ENCODE results near the gene MAPK8IP1. TPM values are rescaled to one million over a fixed set of nuclear protein-coding genes. Genes with fewer than 3 reads are reported as not detected.

The MAPK8IP1 gene
- total RNA-seq, 1 donor from 2014 or later, result 10.1 TPM

DNA sequence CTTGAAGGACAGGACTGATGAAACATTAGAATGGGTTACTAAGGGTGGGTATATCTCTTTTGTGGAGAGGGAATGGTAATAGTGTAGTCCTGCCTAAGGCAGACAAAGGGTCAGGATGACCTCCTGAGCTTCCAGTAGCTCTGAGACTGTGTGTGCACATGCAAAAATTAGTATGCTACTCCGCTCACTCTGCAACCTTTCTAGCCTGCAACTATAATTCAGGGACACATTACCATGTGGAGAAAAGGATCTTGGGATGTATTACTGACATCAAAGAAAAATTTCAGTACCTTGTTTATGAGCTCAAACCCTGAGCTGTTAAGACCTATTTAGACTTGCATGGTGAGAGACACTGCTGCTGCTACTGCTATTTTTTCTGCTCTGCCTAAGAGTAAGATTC is 62.4 kb downstream of the MAPK8IP1 start:
- DNase-seq (ENCODE audit: extremely low spot score, unreplicated experiment), result no peak
- H3K27me3 Mint-ChIP-seq (ENCODE audit: unreplicated experiment), result no peaks in the 10 kb centered on the region
- H3K27ac Mint-ChIP-seq (ENCODE audit: unreplicated experiment), result no peak overlapping the region
- peaks cover 57% of the 10 kb centered on the region for H3K36me3 Mint-ChIP-seq (ENCODE audit: unreplicated experiment)
- H3K9me3 Mint-ChIP-seq (ENCODE audit: unreplicated experiment), result no peaks in the 10 kb centered on the region
- no peaks in the 10 kb centered on the region for H3K4me1 Mint-ChIP-seq (ENCODE audit: unreplicated experiment)
- TF ChIP-seq, protein P1, sequence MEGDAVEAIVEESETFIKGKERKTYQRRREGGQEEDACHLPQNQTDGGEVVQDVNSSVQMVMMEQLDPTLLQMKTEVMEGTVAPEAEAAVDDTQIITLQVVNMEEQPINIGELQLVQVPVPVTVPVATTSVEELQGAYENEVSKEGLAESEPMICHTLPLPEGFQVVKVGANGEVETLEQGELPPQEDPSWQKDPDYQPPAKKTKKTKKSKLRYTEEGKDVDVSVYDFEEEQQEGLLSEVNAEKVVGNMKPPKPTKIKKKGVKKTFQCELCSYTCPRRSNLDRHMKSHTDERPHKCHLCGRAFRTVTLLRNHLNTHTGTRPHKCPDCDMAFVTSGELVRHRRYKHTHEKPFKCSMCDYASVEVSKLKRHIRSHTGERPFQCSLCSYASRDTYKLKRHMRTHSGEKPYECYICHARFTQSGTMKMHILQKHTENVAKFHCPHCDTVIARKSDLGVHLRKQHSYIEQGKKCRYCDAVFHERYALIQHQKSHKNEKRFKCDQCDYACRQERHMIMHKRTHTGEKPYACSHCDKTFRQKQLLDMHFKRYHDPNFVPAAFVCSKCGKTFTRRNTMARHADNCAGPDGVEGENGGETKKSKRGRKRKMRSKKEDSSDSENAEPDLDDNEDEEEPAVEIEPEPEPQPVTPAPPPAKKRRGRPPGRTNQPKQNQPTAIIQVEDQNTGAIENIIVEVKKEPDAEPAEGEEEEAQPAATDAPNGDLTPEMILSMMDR (IDR thresholded peaks at IDR 0.05), result no peak
- no peak overlapping the region for H3K4me3 Mint-ChIP-seq (ENCODE audit: unreplicated experiment)

DNA sequence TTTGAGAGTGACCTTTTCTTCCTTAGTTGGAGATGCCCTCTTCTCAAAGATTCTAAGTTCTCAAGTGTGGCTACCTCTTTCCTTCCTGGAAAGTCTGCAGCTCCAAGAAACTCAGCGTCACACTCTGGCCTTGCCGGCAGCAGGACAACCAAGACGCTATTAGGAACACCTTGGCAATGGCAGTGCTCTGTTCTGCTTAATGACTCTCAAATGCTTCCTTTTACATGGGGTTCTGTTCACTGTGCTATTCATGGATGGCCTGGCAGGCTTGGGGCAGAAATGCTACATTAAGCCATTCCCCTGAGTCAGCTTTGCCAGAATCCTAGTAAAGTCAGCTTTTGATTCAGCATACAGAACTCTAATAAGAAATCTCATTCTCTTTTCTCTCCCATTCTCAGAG is 62.9 kb downstream of the MAPK8IP1 start:
- Mint-ChIP-seq H3K27ac (ENCODE audit: unreplicated experiment) (no peak overlapping the region), H3K4me3 (ENCODE audit: unreplicated experiment) (no peak overlapping the region), H3K27me3 (ENCODE audit: unreplicated experiment) (no peaks in the 10 kb centered on the region), H3K9me3 (ENCODE audit: unreplicated experiment) (no peaks in the 10 kb centered on the region), H3K4me1 (ENCODE audit: unreplicated experiment) (no peaks in the 10 kb centered on the region), H3K36me3 (ENCODE audit: unreplicated experiment) (peaks cover 56% of the 10 kb centered on the region)
- TF ChIP-seq, protein P1 (IDR thresholded peaks at IDR 0.05), result no peak
- no peak for DNase-seq (ENCODE audit: extremely low spot score, unreplicated experiment)

DNA sequence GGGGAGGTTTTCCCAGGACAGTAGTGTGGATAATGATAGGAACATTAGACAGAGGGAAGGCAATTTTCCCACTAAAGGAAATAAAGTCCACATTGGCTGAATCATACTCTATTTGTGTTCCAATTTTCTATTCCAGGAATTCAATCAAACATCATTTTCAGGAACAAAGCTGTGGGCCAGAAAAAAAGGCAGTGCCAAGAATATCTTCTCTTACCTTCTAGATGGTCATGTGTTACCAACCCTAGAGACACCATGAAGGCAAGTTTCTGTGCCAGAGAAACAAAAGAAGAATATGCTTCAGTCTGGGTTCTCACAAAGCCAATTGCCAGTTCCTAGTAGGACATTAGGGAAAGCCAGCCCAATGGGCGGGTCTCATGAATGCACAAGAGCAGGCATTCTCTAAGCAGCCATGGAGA is 64.5 kb downstream of the MAPK8IP1 start:
- peaks cover 49% of the 10 kb centered on the region for H3K36me3 Mint-ChIP-seq (ENCODE audit: unreplicated experiment)
- H3K27me3 Mint-ChIP-seq (ENCODE audit: unreplicated experiment), result no peaks in the 10 kb centered on the region
- no peak overlapping the region for H3K27ac Mint-ChIP-seq (ENCODE audit: unreplicated experiment)
- no peak for DNase-seq (ENCODE audit: extremely low spot score, unreplicated experiment)
- H3K9me3 Mint-ChIP-seq (ENCODE audit: unreplicated experiment), result no peaks in the 10 kb centered on the region
- no peaks in the 10 kb centered on the region for H3K4me1 Mint-ChIP-seq (ENCODE audit: unreplicated experiment)
- TF ChIP-seq, protein P1 (IDR thresholded peaks at IDR 0.05), result no peak
- H3K4me3 Mint-ChIP-seq (ENCODE audit: unreplicated experiment), result no peak overlapping the region

Other genes with a start within 250 kb of the MAPK8IP1 start
- gene CHST1, start 220.0 kb upstream of the MAPK8IP1 start, total RNA-seq, result 0.16 and 0.67 TPM in 2 replicates
- 17.5 and 18.0 TPM in 2 replicates for gene SLC35C1, start 80.5 kb upstream of the MAPK8IP1 start, total RNA-seq
- gene CRY2, start 38.2 kb upstream of the MAPK8IP1 start, total RNA-seq, result 18.2 and 18.6 TPM in 2 replicates
- 0.81 and 1.5 TPM in 2 replicates for gene FREY1, start 21.6 kb downstream of the MAPK8IP1 start, total RNA-seq
- gene PEX16, start 32.2 kb downstream of the MAPK8IP1 start, total RNA-seq, result 24.5 and 24.8 TPM in 2 replicates
- not detected in 2 replicates for gene LARGE2, start 37.0 kb downstream of the MAPK8IP1 start, total RNA-seq
- 40.8 and 52.2 TPM in 2 replicates for gene PHF21A, start 235.8 kb downstream of the MAPK8IP1 start, total RNA-seq